Muscle of leg (tissue), 11 donors: ENCODE data around the gene CHRM4. TPM values are rescaled to one million over a fixed set of nuclear protein-coding genes. Genes with fewer than 3 reads are reported as not detected.

Experiments used
- DNase-seq: peaks from one replicate; pipeline ENCODE4 v3.0.0; 2013
- H3K27ac ChIP-seq: one replicate; pipeline ENCODE4 v1.5.1; 2013; ENCODE audit warnings: mild to moderate bottlenecking, low read length, control low read depth
- H3K27me3 ChIP-seq: one replicate; pipeline ENCODE4 v1.6.1; 2013; ENCODE audit warnings: low read length; ENCODE audit not compliant: control insufficient read depth, insufficient read depth
- H3K36me3 ChIP-seq: one replicate; pipeline ENCODE4 v1.6.1; 2013; ENCODE audit warnings: low read length; ENCODE audit not compliant: control insufficient read depth, insufficient read depth
- H3K4me1 ChIP-seq: one replicate; pipeline ENCODE4 v1.6.1; 2013; ENCODE audit warnings: low read length; ENCODE audit not compliant: control insufficient read depth, insufficient read depth
- H3K4me3 ChIP-seq: one replicate; pipeline ENCODE4 v1.5.1; 2013; ENCODE audit warnings: low read length, control low read depth
- H3K9me3 ChIP-seq: replicated peaks from 2 replicates; pipeline ENCODE4 v1.6.1; 2013; ENCODE audit warnings: low read depth, low read length; ENCODE audit not compliant: control insufficient read depth
- WGBS: methylation state at CpG from one replicate; pipeline ENCODE4 v1.1.5; 2013; ENCODE audit warnings: missing lambda C conversion rate; ENCODE audit not compliant: insufficient coverage; 5-methylcytosine and 5-hydroxymethylcytosine counted together
- polyA plus RNA-seq, 8 donors: library from polyadenylated mRNA; unstranded; fragments of 120-200 nt; gene quantifications; one replicate each; pipeline versions ENCODE4 v1.2.1 to v1.2.3, GENCODE V29; 2013; ENCODE audit warnings: inconsistent platforms in 1 of 8, low replicate concordance in 1 of 8; ENCODE audit not compliant: insufficient read length in 8 of 8, insufficient read depth in 1 of 8
- total RNA-seq: library from RNA; stranded (reverse); fragments of 120-200 nt; gene quantifications from one replicate; pipeline ENCODE4 v1.2.4, GENCODE V29; 2013

CHRM4 gene
- total and polyA plus RNA-seq, 9 donors: 0.12 to 0.22 (median 0.13) TPM; not detected in 5

GRCh38 chr11:46351148-46351547 is 40.4 kb downstream of the CHRM4 start:
- Histone ChIP-seq H3K27ac (no peak overlapping the region), H3K27me3 (no peaks in the 10 kb centered on the region), H3K36me3 (peaks cover 25% of the 10 kb centered on the region), H3K9me3 (no peaks in the 10 kb centered on the region), H3K4me1 (peaks cover 48% of the 10 kb centered on the region), H3K4me3 (no peak overlapping the region)
- WGBS: 74% methylated on average over 8 of the region's 8 CpGs
- DNase-seq: no peak

GRCh38 chr11:46350695-46351094 is 40.9 kb downstream of the CHRM4 start:
- H3K4me1 ChIP-seq: peaks cover 46% of the 10 kb centered on the region
- WGBS: 80% methylated on average over 1 of the region's 3 CpGs

DNA sequence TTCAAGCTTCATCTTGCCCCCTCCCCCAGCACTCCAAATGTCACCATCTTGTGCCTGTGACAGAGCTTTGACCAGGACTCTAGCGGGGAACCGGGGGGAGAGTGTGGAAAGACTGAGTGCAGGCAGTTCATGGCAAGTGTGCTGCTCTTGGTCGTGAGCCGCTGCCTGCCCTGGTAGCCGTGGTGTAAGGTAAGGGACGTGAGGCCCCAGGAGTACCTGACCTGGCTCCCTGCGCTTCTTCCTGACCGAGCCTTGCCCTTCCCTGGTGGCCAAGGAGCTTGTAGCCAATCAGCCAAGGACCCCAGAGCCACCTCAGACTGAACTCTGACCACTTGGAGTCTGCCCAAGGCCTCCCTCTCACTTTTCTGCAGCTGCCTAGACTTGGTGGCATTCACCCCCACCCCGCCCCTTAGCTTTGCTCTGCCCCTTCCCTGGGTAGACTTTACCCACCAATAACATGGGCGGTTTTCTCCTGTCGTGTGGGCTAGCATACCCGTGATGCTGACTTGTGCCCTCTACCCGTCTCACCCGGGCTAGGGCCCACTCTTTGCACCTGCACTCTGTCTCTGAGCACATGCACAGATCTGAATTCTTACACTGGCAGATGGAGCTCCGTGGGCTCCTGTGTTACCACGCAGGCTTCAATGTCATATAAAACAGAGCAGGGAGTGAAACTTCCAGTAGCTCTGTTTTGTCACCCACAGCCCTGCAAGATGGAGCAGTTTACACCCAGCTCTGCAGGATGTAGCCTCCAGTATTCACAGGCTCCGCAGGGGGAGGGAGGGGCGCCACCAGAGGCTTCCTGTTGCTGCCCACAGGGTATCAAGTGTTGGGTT is 42.8 kb downstream of the CHRM4 start:
- Histone ChIP-seq H3K36me3 (peaks cover 21% of the 10 kb centered on the region), H3K9me3 (no peaks in the 10 kb centered on the region), H3K27me3 (no peaks in the 10 kb centered on the region), H3K27ac (no peak overlapping the region), H3K4me3 (peak overlapping the region; percentile 82), H3K4me1 (peaks cover 45% of the 10 kb centered on the region)
- DNase-seq: no peak
- WGBS: 56% methylated on average over 16 of the region's 18 CpGs

More at GRCh38 chr11:46350695-46351094, 40.9 kb downstream of the CHRM4 start:
- Histone ChIP-seq H3K9me3 (no peaks in the 10 kb centered on the region), H3K27me3 (no peaks in the 10 kb centered on the region), H3K36me3 (peaks cover 23% of the 10 kb centered on the region), H3K27ac (no peak overlapping the region), H3K4me3 (no peak overlapping the region)
- no peak for DNase-seq

DNA sequence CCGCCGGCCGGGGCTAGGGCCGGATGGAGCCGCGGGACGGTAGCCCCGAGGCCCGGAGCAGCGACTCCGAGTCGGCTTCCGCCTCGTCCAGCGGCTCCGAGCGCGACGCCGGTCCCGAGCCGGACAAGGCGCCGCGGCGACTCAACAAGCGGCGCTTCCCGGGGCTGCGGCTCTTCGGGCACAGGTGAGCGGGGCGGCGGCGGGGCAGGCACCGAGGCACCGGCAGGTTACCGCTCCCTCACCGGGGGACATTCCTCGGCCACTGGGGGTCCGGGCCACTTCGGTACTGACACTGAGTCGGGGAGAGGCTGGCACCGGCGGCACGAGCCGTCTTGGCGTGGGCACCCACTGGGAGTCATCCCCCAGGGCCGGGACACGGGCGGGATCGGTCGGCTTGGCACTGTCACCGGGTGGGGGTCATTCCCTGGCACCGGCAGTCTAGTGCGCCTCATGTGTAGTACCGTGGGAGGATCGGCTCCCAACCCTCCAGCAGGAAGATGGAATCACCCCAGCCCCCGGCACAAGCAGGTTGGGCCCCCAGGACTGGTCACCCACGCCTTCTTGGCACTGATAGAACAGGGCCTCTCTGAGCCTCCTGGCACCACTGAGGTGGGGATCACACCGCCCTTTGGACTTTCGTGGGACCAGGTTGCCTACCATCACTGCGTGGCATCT is 43.8 kb downstream of the CHRM4 start:
- WGBS: 8% methylated on average over 60 of the region's 63 CpGs

GRCh38 chr11:46346886-46347636 is 44.5 kb downstream of the CHRM4 start, which contains the start of gene DGKZ:
Gene DGKZ (plus strand): TSS chr11:46347463. CDS start chr11:46347660, 197 bp downstream.
- Histone ChIP-seq H3K36me3 (peaks cover 11% of the 10 kb centered on the region), H3K9me3 (no peaks in the 10 kb centered on the region), H3K27me3 (no peaks in the 10 kb centered on the region), H3K4me3 (peak within 1 kb of the TSS; percentile 82), H3K4me1 (peaks cover 42% of the 10 kb centered on the region), H3K27ac (peak within 1 kb of the TSS; percentile 13)
- 10% methylated on average over 80 of the region's 80 CpGs for WGBS
- DNase-seq: peak; percentile 88

More for the DNA sequence above, 43.8 kb downstream of the CHRM4 start:
- DNase-seq: no peak
- Histone ChIP-seq H3K9me3 (no peaks in the 10 kb centered on the region), H3K4me1 (peaks cover 42% of the 10 kb centered on the region), H3K4me3 (peak overlapping the region; percentile 82), H3K27ac (peak overlapping the region; percentile 13), H3K27me3 (no peaks in the 10 kb centered on the region), H3K36me3 (peaks cover 15% of the 10 kb centered on the region)

GRCh38 chr11:46345881-46346484 is 45.6 kb downstream of the CHRM4 start:
- WGBS: 75% methylated on average over 8 of the region's 10 CpGs
- Histone ChIP-seq H3K4me1 (peaks cover 41% of the 10 kb centered on the region), H3K9me3 (no peaks in the 10 kb centered on the region), H3K36me3 (peaks cover 11% of the 10 kb centered on the region), H3K27ac (peak overlapping the region; percentile 69), H3K4me3 (peak overlapping the region; percentile 43), H3K27me3 (no peaks in the 10 kb centered on the region)
- no peak for DNase-seq

DNA sequence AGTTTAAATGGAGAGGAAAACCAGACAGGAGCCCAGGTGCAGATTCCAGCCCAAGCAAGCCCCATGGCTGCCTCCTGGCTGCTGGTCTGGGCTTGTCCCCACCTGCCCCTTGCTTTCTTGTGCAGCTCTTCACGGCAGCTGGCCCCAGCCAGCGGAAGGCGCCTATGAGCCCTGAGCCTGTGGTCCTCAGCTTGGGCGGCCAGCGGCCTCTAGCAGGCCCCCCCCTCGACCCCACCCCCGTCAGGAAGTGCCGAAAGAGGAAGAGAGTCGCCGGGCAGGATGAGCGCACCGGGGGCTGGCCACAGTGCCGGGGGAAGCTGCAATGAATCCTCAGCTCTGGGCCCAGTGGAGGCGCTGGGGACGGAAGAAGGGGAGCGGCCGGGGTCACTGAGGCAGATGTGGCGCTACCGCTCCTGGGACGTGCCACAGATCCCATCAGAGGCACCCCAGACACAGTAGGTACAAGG is 46.4 kb downstream of the CHRM4 start:
- no peaks in the 10 kb centered on the region for H3K9me3 ChIP-seq
- H3K4me1 ChIP-seq: peaks cover 44% of the 10 kb centered on the region
- no peaks in the 10 kb centered on the region for H3K27me3 ChIP-seq
- 47% methylated on average over 18 of the region's 20 CpGs for WGBS
- DNase-seq: peak; percentile 62
- H3K27ac ChIP-seq: peak overlapping the region; percentile 69
- H3K4me3 ChIP-seq: peak overlapping the region; percentile 43
- H3K36me3 ChIP-seq: peaks cover 11% of the 10 kb centered on the region

DNA sequence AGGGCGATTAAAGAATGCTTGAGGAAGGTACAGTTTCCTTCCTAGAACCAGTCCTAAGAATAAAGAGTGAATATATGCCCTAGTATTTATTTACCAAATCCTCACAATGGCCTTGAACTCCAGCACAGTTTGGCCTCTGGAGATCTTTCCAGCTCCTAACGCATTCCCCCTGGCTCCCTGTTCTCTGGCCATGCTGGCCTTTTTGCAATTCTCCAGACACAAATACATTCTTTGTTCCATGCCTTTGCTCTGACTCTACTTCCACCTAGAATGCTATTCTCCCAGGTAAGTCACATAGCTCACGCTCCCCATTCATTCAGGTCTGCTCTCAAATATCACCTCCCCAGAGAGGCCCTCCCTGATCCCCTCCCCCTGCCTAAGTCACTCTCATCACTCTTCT is 48.1 kb downstream of the CHRM4 start:
- peaks cover 52% of the 10 kb centered on the region for H3K4me1 ChIP-seq
- no peaks in the 10 kb centered on the region for H3K9me3 ChIP-seq
- no peak for DNase-seq
- no peak overlapping the region for H3K4me3 ChIP-seq
- H3K27me3 ChIP-seq: no peaks in the 10 kb centered on the region
- H3K27ac ChIP-seq: no peak overlapping the region
- WGBS: 49% methylated on average over 2 of the region's 3 CpGs
- H3K36me3 ChIP-seq: no peaks in the 10 kb centered on the region

- Histone ChIP-seq H3K27me3 (no peaks in the 10 kb centered on the region), H3K4me3 (no peak overlapping the region), H3K9me3 (no peaks in the 10 kb centered on the region), H3K4me1 (peaks cover 45% of the 10 kb centered on the region), H3K27ac (peak overlapping the region; percentile 78), H3K36me3 (no peaks in the 10 kb centered on the region)
- 15% methylated on average over 4 of the region's 5 CpGs for WGBS
- DNase-seq: peak; percentile 86
Measured at GRCh38 chr11:46342239-46342638, 49.3 kb downstream of the CHRM4 start.
